Kidney glomerular epithelial cell (primary cell): ENCODE data around the gene TSHZ2.
"Not testable (repeated sequence)": the region's sequence is repeated elsewhere in the genome, so short reads cannot be mapped to it uniquely, and the experiment has no call there.

Experiments used
- DNase-seq: peaks from one replicate; lab custom pipeline; 2025; lab: John Stamatoyannopoulos, UW

TSHZ2 gene

DNA sequence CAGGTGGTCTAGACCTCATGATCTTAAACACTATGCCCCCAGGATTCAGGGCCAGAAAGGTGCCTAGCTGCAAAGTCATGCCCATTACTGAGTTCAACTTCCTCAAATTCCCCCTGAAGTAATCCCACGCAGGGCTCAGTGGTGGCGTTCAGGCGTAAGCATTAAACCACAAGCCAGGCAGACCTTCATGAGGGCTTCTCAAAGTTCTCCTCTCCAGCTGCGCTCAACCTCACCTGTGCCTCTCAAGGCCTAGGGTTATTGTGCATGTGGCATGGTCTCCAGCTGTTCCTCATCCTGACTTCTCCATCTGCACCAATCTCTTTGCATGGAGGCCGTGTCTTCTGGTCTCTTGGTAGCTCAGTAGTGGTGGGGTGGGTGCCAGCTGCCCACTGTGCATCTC is 113.6 kb downstream of the TSHZ2 start:
- no peak for DNase-seq

DNA sequence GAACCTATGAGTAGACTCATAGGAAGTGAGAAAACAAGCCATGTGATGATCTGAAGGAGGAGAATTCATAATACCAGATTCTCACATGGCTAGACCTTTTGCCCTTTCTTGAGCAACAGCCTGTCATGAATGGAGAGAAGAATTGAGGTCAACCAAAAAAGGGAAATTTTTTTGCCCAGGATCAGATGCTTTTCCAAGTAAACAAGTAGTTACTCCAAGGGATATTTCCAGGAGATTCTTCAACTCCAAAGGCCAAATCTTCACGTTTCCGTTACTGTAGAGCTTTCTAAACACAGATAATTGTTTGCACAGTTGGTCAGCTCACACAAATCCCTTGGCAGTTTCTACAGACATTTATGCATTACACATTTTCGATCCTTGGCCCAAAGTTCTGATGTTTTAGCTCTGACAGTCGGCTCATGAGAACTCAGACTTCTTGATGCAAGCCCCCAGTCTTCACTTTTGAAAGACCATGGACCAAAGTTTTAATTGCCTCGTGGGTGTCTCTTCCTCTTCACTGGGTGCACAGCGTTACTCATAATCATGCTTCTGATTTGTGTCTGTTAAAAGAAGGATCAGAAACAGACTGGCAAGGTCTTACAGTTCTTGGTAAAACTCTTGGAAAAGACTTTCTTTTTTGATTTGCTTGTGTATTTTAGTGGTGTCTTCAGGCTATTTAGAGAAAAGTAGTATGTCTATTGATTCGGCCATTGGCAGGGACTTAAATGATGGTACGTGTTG is 115.0 kb downstream of the TSHZ2 start:
- DNase-seq, result no peak

GRCh38 chr20:53088786-53089185 is 116.6 kb downstream of the TSHZ2 start:
- no peak for DNase-seq

DNA sequence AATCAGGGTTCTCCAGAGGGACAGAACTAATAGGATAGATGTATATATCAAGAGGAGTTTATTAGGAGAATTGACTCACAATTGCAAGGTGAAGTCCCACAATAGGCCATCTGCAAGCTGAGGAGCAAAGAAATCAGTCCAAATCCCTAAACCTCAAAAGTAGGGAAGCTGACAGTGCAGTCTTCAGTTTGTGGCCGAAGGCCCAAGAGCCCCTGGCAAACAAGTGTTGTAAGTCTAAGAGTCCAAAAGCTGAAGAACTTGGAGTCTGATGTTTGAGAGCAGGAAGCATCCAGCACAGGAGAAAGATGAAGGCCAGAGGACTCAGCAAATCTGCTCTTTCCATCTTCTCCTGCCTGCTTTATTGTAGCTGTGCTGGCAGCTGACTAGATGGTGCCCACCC is 117.7 kb downstream of the TSHZ2 start:
- not testable (repeated sequence) for DNase-seq

DNA sequence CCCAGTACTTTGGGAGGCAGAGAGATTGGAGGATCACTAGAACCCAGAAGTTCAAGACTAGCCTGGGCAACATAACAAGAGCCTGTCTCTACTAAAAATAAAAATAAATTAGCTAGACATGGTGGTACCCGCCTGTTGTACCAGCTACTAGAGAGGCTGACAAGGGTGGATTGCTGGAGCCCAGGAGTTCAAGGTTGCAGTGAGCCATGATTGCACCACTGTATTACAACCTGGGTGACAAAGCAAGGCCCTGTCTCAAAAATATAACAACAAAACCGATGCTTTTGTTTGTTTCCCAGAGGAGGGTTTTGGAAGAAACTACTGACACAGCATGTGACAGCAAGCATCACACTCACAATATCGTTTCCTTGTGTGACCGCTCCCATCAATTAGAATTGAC is 119.6 kb downstream of the TSHZ2 start:
- DNase-seq, result no peak

GRCh38 chr20:53092772-53093300 is 120.7 kb downstream of the TSHZ2 start:
- no peak for DNase-seq

- no peak for DNase-seq
Observed at GRCh38 chr20:53097371-53097770, 125.2 kb downstream of the TSHZ2 start.

DNA sequence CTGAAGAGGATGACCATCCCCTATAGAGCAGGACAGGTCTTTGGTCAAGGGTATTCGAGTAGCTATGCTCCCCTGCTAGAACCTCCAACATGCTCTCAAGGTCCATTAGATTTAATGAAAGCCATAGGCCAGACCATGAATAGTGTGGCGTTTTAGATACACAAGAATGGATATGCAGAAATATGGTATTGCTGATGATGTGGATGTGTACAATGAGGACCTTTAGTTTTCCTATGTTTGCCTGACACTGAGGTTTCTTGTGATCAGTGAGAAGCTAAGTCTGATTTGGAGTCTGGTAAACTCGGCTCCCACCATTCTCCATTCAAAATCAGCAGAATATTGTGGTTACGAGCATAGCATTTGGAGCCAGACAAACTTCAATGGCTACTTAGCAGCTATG is 125.6 kb downstream of the TSHZ2 start:
- no peak for DNase-seq

- no peak for DNase-seq
Observed at GRCh38 chr20:53098621-53099020, 126.5 kb downstream of the TSHZ2 start.

DNA sequence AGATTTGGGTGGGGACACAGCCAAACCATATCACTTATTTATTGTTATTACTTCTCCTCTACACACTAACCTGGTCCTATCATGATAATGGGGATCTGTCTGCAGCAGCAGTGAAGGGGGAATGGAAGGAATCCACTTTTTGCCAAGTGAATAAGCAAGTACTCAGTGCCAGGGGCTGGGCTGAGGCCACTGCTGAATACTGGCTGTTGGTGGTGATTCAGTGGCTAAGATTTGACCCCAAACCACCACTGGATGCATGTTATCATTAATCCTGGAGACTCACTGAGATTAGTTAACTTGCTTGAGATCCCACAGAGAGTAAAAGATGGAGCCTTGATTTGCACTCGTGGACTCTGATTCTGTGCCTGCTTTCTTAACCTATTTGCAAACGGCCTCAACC is 127.7 kb downstream of the TSHZ2 start:
- DNase-seq, result no peak

DNA sequence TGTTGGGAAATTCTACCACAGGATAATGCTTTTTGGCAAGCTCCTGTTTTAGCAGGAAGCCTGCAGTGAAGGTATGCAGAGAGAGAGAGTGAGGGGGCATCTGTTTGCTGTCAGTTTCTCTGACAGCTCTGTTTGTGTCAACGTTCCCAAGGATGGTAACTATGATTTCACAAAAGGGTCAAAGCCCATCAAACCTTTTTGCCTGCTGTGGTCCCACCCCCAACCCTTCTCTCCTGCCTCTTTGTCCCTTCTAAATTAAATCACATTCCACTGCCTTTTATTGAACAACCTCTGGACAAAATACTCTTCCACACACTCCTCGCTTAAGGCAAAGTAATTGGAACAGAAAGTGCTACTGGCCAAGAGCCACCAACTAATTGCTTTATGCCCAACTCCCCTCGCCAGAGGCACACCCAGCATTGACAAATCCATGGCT is 128.3 kb downstream of the TSHZ2 start:
- DNase-seq, result no peak

DNA sequence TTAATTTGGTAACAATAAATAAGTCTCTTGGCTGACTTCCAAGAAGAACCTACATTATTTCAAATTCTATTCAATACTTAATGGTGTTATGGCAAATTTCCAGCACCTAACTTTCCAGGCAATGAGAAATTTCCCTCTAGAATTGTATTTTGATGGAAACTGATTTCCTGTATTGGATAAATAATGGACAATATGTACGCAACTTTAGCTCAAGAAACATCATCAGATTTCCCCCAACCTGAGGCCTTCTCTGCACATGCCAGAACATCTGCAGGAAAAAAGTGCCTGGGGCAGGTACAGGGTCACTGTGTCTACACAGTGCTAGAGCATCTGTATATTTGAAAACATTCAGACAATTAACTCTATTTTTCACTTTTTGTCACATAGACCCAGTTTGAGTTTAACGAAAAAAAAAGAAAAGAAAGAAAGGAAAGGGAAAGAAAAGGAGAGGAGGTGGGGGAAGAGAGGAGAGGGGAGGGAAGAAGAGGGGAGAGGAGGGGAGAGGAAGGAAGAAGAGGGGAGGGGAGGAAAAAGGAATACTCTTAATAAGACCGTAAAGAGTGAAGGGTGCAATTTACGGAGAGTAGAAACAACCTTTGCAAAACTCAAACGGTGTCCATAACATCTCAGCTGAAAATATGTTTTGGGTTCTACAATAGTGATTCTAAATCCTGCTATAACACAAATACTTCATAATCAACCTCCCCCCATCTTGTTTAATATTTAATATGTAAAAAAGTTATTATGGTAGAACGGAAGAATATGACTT is 130.0 kb downstream of the TSHZ2 start:
- DNase-seq, result no peak

- no peak for DNase-seq
Observed at GRCh38 chr20:53103124-53103523, 131.0 kb downstream of the TSHZ2 start.

GRCh38 chr20:53104884-53105283 is 132.7 kb downstream of the TSHZ2 start:
- peak; percentile 49 for DNase-seq

DNA sequence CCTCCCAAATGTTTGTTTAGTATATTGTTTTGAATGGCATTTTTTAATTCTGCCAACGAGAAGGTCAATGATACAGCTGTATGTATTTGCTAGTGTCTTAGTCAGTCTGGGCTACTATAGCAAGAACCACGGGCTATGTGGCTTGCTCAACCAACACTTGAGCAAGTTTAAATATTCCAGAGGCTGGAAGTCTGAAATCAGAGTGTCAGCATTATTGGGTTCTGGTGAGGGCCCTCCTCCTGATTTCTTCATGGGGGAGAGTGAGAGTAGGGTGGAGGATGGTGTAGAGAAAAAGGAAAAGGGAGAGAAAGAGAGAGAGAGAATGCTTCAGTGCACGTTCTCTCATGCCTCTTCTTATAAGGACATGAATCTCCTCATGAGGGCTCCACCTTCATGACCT is 144.6 kb downstream of the TSHZ2 start:
- DNase-seq, result no peak

GRCh38 chr20:53122853-53123252 is 150.7 kb downstream of the TSHZ2 start:
- DNase-seq, result no peak

DNA sequence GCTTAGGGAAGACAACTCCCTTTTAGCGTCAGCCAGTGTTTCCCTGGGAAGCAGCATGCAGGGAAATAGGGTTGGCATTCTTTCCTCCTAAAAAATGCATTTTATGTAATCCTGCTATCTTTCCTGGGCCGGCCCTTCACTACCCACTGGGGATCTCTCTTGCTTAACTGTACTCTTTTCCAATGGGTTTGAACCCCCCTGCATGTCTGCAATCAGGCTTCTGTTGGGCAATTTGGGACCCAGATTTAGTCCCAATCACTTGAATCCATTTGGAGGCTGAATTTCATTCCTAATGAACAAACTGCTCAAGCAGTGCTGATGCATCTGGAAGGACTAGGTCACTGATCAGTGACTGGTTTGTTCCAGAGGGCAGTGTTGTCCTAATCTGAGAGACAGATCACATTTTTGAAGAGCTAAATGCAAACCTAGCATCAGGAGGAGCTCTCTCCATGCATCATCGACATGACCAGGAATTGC is 152.0 kb downstream of the TSHZ2 start:
- DNase-seq, result no peak

- DNase-seq, result no peak
Observed at GRCh38 chr20:53124803-53125202, 152.6 kb downstream of the TSHZ2 start.

GRCh38 chr20:53126185-53126584 is 154.0 kb downstream of the TSHZ2 start:
- DNase-seq, result no peak

GRCh38 chr20:53127027-53127426 is 154.9 kb downstream of the TSHZ2 start:
- DNase-seq, result no peak

DNA sequence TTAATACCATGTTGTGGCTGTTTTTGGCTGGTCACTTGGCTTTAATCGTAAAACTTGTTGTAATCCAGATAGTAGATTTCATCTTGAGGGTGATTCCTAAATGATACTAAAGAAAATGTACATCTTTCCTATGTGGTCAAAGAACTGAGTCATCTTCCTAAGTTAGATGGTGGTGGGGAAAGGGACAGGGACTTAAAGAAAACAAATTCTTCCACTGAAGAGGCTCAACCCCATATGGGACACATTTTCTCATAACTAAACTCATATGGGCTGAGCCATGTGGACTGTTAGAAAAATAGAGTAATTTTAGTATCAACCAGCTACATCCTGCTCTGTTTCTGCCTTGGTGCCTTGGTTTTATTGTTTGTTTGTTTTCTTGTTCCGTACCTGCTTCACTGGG is 155.8 kb downstream of the TSHZ2 start:
- no peak for DNase-seq

GRCh38 chr20:53129563-53129962 is 157.4 kb downstream of the TSHZ2 start:
- DNase-seq, result no peak

DNA sequence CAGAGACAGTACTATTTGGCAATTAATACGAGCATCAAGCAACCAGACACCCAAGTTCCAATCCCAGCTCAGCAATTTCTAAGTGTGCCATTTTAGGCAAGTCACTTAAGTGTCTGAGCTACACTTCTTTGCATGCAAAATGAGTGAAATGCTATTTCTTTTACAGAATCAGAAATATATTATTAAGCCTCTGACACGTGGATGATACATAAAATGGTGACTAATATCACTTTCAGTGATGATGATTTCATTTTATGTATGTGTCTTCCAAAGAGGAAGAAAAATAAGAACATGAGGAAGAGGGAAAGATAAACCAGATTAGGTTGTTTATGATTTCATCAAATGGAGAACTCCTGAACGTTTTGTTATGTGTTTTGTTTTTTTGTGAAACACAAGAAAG is 158.6 kb downstream of the TSHZ2 start:
- no peak for DNase-seq
